GM19397 (cell line): Measurements from ENCODE around the gene ZMIZ1.
A peak's percentile ranks its signal among the peaks of the same experiment; 100 is the strongest.

ENCODE experiments used
- ATAC-seq: cut with Tn5 transposase; IDR thresholded peaks from one replicate; pipeline ENCODE4 v1.9.1; 2021; ENCODE audit warnings: mild to moderate bottlenecking, moderate library complexity; ENCODE audit not compliant: unreplicated experiment

Gene ZMIZ1

DNA sequence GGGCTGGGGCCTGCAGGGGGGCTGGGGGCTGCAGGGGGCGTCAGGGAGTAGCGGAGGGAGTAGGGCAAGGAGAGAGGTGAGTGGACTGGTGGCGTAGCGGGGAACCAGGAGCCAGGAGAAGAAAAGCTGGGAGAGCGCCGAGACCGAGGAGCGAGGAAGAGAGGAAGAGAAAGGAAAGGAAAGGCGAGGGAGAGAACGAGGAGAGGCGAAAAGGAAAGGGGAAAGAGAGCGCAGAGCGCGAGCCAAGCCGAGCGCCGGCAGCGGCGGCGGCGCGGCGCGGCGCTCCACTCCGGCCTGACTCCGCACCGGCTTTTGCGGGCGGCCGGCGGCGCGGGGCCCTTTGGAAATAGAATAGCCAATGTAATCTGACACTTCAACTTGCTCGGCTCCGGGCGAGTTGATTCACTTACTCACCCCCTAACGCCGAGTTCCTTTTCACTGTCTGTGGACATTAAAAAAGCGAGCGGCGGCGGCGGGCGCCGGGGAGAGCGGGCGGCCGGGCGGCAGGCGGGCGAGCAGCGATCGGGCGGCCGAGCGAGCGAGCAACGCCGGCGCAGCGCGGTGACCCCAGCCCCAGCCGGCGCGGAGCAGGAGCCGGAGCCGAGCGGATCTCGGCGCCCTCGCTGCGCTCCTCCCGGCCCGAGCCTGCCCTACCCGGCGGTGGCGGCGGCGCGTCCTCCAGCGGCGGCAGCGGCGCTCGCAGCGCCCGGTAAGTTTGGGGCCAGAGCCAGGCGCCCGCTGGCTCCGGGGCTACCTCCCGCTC lies at the start of gene ZMIZ1:
Gene ZMIZ1 (plus strand): TSS at position 405 of the 763 bp plus-strand sequence. CDS start 132,667 bp downstream, outside the sequence.
- peak; percentile 48 for ATAC-seq

GRCh38 chr10:79019441-79020014 lies 49.2 kb upstream of the ZMIZ1 start:
- ATAC-seq, result no peak

- ATAC-seq, result no peak
Measured at GRCh38 chr10:79020015-79020491, 48.7 kb upstream of the ZMIZ1 start.

DNA sequence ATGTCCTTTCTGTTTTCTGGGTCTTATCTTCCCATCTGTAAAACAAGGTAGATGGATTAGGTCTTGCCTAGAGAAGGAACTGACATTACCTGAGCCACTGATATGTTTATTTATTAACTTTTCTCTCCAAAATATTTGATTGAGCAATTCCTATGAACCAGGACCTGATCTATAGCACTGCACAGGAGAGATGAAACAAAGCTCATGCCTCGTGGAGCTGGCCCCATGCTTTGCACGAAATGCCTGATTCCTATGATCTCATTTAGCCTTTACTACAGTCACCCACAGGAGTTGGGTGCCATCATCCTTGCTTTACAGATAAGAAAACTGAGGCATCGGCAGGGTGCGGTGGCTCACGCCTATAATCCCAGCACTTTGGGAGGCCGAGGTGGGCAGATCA lies 48.2 kb upstream of the ZMIZ1 start:
- ATAC-seq, result no peak

DNA sequence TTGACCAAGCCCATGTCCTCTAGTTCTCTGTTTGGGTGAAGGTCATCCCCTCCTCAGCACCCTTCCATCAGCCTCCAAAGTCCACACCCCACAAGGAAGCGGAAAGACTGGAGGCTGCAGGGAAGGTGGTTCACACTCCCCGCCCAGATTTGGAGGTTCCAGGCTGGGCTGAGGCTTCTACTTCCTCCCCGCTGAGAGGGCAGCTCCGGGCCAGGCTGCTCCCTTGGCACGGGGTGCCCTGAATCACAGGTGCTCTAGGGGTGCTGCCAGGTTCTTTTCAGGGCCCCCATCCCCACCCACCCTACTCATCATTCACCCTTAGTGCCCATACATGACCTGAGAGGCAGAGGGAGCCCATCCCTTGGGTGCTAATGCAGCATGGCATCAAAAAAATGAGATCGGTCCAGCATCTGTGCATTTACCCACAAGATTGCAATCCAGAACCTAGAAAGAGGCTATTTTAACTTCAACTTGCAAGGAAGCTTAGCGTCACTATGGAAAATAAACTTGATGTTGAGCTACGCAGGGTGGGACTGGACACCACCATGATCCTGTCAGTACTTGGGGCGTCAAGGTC lies 47.3 kb upstream of the ZMIZ1 start:
- ATAC-seq, result no peak

DNA sequence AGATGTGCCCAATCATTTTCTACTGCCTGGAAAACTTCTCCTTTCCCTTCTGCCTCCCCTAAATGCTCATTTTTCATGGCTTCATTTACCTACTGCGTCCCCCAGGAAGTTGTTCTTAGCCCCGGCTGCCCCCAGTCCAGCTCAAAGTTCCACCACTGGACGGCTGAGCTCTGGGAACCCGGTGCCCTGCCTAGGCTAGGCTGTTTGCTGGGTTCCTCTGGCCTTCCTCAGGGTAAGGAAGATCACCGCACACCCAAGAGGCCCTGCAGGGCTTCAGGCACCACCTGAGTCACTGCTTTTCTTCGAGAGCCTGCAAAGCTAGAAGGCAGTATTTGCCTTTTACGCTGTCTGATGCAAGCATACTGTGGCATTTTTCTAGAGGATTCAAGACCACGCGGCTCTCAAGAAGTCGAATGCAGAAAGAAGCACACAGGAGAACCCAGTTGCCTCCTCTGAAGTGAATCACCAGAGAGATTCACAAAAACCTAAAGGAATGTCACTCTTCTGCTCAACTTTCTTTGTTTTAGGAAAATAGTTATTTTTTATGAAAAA lies 46.7 kb upstream of the ZMIZ1 start:
- ATAC-seq, result no peak

DNA sequence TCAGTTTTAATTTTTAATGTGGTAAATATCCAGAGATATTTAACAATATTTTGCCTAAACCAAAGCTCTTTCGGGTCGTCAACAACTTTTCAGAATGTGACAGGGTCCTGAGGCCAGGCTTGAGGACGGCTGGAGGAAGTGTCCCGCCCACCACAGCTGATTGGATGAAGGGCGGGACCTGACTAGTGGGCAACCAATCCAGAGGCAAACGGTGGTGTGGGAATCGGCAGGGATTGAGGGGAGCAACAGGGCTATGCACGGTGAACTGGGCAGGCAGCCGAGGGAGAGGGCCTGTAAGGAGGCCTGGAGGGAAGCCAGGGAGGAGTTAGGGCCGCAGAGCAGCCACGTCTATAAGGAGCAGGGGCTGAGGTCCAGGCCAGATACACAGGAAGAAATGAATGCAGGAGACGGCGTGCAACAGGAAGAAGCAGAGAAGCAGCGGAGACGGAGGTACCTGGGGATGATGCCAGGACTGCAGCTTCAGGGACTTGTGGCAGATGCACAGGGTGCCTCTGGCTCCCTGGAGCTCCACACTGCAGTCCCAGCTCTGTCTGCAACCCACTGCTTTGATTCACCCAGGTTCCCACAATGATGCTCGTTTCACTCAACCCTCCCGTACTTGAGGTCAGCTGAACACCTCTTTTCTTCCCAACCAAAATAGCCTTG lies 46.1 kb upstream of the ZMIZ1 start:
- no peak for ATAC-seq

DNA sequence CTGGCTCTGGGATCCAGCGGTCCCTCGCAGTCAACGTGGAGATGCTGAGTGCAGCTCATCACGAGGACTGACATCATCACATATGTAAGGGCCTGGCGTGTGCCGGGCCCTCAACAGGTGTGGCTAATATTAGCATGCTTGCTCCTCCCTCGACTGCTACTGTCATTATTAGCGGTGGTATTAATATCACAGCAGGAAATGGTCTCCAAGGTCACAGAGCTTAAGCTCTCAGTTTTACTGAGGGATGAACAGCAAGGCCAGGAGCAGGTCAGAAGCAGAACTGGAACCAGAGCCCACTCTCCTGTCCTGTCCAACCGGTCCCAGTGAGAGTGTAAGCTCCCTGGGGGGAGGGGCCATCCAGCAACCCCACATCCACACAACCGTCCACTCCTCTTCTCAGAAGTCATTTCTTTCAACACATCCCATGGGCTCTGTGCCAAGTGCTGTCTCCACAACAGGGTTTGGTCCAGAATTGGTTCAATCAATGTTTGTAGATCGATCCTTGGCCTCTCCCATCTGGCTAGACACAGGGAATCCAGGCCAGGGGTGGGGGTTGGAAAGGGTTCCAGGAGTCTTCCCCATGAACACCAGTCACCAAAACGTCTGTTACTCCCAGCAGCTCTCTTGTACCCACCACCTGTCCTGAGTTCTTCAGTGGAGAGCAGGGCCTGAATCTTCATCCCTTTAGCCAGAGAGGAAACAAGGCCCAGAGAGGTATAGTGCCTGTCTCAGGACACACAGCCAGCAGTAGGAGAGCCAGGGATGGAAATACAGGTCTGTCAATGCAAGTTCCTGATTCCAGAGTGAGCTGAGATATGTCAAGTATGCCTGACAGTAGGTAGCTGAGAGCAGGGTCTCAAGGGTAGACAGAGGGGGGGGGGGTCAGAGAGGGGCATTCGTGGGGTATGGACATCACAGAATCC lies 45.3 kb upstream of the ZMIZ1 start:
- ATAC-seq, result no peak

DNA sequence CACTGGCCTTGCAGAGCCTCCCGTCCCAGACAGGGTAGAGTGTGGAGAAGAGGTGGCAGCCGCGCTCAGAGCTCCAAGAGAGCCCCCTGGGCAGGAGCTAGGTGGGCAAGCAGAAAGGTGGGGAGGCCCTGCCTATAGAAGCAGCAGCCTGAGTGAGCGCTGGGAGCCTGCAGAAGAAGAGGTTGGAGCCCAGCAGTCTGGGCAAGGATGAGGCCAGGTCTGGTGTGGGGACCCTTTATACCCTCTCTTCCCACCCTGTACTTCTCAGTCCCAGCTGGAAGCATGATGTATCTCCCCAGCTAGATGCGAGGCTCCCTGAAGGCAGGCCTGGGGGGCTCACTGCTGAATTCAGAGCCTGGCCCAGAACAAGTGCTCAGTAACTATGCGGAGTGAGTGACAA lies 44.5 kb upstream of the ZMIZ1 start:
- no peak for ATAC-seq

DNA sequence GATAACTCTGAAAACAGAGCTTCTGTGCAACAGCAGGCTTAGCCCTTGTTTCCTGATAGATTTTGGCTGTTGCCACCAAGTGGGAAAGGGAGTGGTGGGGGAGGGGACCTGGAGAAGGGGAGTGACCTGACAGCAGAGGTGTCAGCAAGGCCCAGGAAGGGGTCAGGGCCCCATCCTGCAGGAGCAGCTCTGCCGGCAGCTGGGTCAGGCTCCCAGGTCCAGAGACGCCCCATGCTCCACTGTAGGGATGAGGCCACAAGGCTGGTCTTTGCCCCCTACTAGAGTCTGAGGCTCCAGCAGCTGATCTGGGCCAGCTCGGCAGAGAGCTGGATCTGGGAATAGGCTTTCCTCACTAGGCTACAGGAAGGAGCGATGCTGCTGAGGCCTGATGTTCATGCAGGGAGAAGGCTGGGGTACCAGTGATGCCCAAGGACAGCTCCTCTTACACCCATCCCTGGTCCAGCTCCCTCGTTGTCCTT lies 44.0 kb upstream of the ZMIZ1 start:
- no peak for ATAC-seq

- no peak for ATAC-seq
Measured at GRCh38 chr10:79025199-79025832, 43.5 kb upstream of the ZMIZ1 start.

DNA sequence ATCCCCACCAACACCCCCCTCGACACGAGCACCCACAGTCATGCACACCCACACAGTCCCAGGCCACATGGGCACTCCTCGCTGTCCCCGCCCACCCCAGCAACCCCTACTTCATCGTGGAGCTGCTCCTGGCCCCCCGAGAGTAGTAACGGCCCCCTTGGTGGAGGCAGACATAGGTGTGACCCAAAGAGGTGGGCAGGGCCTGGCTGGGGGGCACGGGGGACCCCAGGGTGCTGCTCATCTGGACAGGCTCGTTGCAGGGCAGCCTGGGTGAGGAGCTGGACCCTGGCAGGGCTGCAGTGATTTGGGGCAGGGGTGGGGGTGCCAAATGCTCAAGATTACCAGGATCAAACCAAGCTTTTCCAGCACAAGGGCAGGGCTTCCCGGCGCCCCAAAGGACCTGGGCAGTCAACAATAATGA lies 42.4 kb upstream of the ZMIZ1 start:
- no peak for ATAC-seq

- ATAC-seq, result no peak
Measured at GRCh38 chr10:79026806-79027146, 42.0 kb upstream of the ZMIZ1 start.

GRCh38 chr10:79027147-79028055 lies 41.4 kb upstream of the ZMIZ1 start:
- ATAC-seq, result no peak

DNA sequence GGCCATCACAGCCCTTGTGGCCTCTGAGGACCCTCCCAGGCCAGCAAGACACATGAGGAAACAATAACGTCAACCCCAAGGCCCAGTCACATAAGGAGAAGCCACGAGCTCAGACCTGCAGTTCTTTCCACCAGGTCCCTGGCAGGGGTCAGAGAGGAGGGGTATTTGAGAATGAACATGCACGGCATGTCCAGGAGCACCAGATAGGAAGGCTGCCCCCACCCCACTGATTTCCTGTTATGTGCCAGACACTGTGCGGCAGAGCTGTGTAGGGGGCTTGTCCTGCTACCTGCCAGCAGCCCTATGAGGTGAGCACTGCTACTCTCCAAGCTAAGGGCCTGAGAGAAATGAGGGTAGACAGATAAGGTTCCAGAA lies 40.7 kb upstream of the ZMIZ1 start:
- no peak for ATAC-seq

- no peak for ATAC-seq
Measured at GRCh38 chr10:79028451-79029010, 40.2 kb upstream of the ZMIZ1 start.

DNA sequence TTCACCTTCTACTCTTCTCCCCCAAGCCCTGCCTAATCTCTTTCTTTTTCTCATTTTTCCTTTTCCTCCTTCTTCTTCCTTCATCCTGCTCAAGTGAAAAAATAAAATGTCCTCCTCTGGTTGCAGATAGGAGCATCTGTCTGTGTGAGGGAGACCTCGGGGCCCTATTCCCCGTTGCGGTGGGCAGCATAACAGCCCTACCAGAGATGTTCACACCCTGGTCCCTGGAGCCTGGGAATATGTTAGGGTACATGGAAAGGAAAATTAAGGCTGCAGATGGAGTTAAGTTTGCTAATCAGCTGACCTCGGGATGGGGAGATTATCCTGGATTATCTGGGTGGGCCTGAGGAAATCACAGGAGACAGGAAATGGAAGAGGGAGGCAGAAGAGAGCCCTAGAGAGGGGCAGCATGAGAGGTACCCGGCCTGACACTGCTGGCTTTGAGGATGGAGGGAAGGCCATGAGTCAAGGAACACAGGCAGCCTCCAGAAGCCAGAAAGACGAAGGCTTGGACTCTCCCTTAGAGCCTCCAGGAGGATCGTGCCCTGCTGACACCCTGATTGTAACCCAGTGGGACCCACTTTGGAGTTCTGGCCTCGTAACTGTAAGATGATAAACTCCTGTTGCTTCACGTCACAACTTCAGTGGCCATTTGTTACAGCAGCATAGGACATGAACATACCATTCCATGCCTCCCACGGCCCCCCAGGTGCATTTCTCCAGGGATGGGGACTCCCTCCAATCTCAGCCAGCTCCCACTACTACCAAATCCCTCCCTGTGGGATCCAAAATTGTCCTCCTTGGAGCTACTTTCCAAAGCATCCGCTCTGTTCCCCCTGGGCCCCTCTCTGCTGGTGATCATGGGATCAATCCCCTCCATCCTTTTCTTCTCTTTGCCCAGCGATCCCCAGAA lies 39.0 kb upstream of the ZMIZ1 start:
- ATAC-seq, result no peak
